C4-2B (cell line): ENCODE data around the gene INPP5E.
A peak's percentile ranks its signal among the peaks of the same experiment; 100 is the strongest.

ENCODE experiments used
- H3K27ac ChIP-seq: fragments of 450-650 bp; 2 replicates; pipeline ENCODE4 v1.5.1; 2017
- ZFX ChIP-seq: fragments of 450-650 bp; IDR thresholded peaks from 2 replicates; pipeline ENCODE4 v1.6.1; 2017
- TF ChIP-seq, protein P1 (sequence below): fragments of 450-650 bp; conservative IDR thresholded peaks from 2 replicates; pipeline ENCODE4 v1.5.1; 2017; ENCODE audit warnings: mild to moderate bottlenecking

The INPP5E gene

DNA sequence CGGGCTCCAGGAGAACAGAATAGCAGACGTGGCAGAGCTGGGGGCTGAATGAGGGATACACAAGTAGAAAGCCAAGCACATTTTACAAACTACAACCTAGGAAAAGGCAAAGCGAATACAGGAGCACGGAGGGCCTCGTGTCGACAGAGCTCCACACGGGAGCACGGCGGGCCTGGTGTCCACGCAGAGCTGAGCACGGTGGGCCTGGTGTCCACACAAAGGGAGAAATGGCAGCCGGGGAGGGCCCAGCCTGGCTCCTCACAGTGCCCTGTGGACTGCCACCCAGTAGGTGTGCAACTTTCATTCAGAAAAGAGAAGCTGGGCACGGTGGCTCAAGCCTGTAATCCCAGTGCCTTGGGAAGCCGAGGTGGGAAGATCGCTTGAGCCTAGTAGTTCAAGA lies 3.4 kb upstream of the INPP5E start:
- no peak overlapping the region for H3K27ac ChIP-seq

DNA sequence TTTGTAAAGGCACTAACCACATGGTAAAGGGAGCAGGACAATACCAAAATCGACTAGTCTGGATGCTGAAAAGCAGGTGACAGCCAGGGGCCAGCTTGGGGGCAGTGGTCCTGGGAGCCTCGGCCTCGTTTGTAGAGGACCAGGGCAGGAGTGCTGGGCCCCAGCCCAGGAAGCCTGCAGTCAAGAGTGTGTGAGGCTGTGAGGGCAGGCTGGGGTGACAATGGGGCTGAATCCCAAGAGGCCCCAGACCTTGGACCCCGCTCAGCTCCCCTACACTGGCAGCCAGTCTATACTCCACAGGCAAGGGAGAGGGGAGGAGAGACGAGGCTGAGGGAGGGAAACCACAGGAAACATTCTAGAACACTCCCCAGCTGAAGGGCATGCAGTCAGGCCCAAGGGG lies 2.6 kb upstream of the INPP5E start:
- no peak overlapping the region for H3K27ac ChIP-seq
- TF ChIP-seq, protein P1, sequence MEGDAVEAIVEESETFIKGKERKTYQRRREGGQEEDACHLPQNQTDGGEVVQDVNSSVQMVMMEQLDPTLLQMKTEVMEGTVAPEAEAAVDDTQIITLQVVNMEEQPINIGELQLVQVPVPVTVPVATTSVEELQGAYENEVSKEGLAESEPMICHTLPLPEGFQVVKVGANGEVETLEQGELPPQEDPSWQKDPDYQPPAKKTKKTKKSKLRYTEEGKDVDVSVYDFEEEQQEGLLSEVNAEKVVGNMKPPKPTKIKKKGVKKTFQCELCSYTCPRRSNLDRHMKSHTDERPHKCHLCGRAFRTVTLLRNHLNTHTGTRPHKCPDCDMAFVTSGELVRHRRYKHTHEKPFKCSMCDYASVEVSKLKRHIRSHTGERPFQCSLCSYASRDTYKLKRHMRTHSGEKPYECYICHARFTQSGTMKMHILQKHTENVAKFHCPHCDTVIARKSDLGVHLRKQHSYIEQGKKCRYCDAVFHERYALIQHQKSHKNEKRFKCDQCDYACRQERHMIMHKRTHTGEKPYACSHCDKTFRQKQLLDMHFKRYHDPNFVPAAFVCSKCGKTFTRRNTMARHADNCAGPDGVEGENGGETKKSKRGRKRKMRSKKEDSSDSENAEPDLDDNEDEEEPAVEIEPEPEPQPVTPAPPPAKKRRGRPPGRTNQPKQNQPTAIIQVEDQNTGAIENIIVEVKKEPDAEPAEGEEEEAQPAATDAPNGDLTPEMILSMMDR: no peak
- TF ChIP-seq ZFX: no peak

More for the DNA sequence above, 3.4 kb upstream of the INPP5E start:
- TF ChIP-seq, protein P1: no peak
- TF ChIP-seq ZFX: no peak

DNA sequence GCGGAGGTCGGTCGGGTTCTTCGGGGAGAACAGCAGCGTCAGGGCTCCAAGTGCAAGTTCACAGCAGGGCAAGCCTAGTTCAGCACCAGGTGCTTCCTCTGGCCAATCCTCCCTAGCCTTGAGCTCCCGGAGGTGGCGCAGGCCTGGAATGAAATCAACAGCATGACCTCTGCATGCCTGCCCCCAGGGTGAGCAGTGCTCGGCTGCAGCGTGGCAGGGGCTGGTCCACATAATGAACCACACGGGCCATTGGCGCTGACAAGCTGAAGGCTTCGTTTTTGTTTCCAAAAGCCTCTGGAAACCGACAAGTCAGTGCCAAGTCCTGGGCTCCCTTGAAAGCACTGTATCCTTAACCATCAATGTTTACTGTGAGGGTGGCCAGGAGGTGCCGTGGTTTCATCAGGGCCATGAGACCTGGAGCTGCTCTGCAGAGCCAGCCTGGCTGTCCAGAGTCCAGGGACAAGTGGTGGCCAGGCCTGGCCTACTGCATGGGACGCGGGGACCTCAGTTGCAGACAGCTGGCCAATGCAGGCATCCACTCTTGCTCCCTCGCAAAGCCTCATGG lies 2.1 kb upstream of the INPP5E start:
- no peak for TF ChIP-seq ZFX
- TF ChIP-seq, protein P1: no peak
- no peak overlapping the region for H3K27ac ChIP-seq

DNA sequence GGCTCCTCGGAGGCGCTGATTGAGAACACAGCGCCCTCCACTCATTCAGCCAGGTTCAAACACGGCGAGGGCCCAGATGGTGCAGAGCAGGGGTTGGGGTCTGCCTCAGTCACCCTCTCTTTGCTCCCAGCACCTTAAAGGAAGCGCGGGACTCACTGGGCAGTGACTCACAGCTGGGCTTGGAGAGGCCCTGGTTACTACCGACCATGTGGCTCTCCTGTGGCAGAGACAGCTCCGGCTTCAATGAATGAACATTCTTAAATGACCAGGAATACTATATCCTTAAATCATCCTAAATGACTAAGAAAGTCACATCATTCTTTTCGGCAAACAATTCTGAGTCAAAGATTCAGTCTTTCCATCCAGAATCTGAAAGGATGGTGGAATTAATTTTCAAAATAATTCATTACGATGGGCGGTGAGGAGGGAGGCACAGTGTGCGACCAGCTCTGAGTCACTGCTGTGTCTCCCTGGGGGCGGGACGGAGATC lies 1.6 kb upstream of the INPP5E start:
- no peak overlapping the region for H3K27ac ChIP-seq
- TF ChIP-seq, protein P1: no peak
- no peak for TF ChIP-seq ZFX

DNA sequence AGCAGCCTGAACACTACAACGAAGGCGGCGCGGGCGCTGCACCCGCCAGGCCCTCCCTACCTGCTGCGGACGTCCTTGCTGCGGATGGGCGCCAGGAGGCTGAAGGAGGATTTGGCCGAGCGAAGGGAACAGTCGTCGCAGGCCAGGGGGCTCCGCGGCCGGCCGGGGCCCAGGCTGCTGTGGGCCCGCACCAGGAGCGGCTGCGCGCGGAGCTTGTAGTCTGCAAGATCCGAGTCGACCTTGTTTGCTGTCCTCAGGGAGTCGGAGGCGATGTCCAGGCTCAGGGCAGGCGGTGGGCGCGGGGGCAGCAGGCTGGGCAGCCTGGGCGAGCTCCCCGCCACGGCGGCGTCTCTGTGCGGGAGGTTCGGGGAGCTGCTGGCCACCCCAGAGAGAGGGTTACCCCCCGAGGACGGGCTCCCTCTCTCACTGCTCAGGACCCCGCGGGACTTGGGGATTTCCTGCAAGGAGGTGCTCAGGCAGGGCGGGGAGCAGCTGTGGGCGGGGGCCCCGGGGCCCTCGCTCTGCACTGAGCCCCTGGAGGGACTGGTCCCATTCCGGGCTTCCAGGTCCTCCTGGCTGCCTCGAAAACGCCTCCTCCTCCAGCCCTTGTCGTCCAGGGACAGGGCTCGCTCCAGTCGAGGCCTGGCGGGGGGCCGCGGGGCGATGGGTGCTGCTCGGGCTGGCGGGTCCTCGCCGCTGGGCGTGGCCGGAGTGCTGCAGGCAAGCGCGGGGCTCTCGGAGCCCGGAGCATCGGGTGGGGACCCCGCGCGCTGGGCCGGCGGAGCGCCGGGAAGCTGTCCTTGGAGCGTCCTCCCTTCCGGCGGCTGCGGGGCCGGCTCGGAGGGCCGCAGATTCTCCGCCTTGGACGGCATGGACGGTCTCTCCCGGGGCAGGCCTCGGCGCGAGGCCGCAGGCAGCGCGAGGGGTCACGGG lies 831 bp downstream of the INPP5E start:
- TF ChIP-seq ZFX: no peak
- TF ChIP-seq, protein P1: no peak
- peak overlapping the region; percentile 80 for H3K27ac ChIP-seq

DNA sequence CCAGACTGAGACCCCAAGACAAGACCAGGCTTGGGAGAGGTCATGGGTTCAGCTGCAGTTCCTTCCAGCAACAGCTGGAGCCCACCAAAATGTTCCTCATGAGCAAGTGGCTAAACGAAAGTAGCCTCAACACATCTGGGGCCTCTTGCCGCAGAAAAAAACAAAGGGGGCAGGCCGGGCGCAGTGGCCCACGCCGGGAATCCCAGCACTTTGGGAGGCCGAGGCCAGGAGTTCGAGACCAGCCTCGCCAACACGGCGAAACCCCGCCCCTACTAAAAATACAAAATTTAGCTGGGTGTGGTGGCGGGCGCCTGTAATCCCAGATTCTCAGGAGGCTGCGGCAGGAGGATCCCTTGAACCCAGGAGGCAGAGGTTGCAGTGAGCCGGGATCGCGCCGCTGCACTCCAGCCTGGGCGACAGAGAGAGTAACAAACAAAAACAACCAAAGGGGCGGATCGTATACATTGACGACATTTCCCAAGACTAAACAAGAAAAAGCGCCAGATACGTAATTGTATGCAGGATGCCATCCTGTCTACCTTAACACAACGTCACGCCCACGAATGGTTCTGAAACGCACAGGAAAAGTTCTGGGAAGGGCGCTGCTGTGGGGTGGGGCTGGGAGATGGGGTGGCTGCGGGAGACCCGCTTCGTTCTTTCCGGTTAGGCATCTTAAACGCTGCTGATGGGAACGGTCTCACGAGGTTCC lies 1.7 kb downstream of the INPP5E start:
- TF ChIP-seq, protein P1: no peak
- no peak for TF ChIP-seq ZFX
- no peak overlapping the region for H3K27ac ChIP-seq

DNA sequence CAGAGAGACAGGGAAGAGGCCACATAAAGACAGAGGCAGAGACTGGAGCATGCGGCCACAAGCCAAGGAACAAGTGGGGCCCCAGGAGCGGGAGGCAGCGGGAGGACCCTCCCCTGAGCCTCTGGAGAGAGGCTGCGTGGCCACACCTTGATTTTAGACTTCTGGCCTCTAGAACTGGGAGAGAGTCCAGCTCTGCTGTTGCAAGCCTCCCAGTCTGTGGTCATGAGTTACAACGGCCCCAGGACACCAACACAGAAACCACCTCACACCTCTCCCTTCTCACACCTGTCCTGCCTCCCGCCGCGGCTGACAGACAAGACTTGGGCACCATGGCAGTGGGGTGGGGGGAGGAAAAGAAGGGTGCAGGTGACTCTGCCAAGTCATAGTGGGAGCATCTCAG lies 2.2 kb downstream of the INPP5E start:
- TF ChIP-seq, protein P1: no peak
- TF ChIP-seq ZFX: no peak
- no peak overlapping the region for H3K27ac ChIP-seq
